HepG2 (cell line): Measurements from ENCODE around the gene ATP5PB. TPM values are rescaled to one million over a fixed set of nuclear protein-coding genes. Genes with fewer than 3 reads are reported as not detected.

ENCODE experiments used
- CBX2 ChIP-seq, 2 experiments: fragments of 200-600 bp in 1 of 2; sonication (generic); formaldehyde crosslinking in 1 of 2; IDR thresholded peaks; 2 replicates each; pipeline versions ENCODE4 v1.7.0 to v1.8.1; 2018 to 2022; ENCODE audit warnings: low read depth in 2 of 2, low read length in 1 of 2, mild to moderate bottlenecking in 1 of 2, missing genetic modification reagents in 1 of 2
- CCAR2 ChIP-seq: fragments of 200-400 bp; formaldehyde crosslinking; optimal IDR thresholded peaks from 2 replicates; pipeline ENCODE3; 2018; ENCODE audit warnings: low read depth, mild to moderate bottlenecking, low read length, moderate library complexity
- GABPA ChIP-seq, 2 experiments: IDR thresholded peaks; 2 replicates each; pipeline ENCODE4 v1.6.1; 2011 to 2016; ENCODE audit warnings: low read depth in 2 of 2, low read length in 1 of 2, missing biosample characterization in 1 of 2, missing genetic modification characterization in 1 of 2
- HNF4G ChIP-seq, 2 experiments: sonication (generic) in 1 of 2; formaldehyde crosslinking in 1 of 2; IDR thresholded peaks; 2 replicates each; pipeline versions ENCODE4 v1.4.0 to v1.6.1; 2011 to 2020; ENCODE audit warnings: borderline replicate concordance in 2 of 2, low read depth in 2 of 2, mild to moderate bottlenecking in 2 of 2, low read length in 1 of 2, missing genetic modification reagents in 1 of 2, moderate library complexity in 1 of 2
- JUND ChIP-seq: sonication (generic); formaldehyde crosslinking; IDR thresholded peaks from 2 replicates; pipeline ENCODE4 v1.8.0; 2022; ENCODE audit warnings: mild to moderate bottlenecking, missing genetic modification reagents
- KLF13 ChIP-seq: sonication (generic); formaldehyde crosslinking; IDR thresholded peaks from 2 replicates; pipeline ENCODE4 v1.4.0; 2020; ENCODE audit warnings: mild to moderate bottlenecking, missing genetic modification reagents
- LBX2 ChIP-seq: sonication (generic); formaldehyde crosslinking; IDR thresholded peaks from 2 replicates; pipeline ENCODE4 v1.5.0; 2020; ENCODE audit warnings: missing genetic modification reagents, mild to moderate bottlenecking, borderline replicate concordance
- MBD4 ChIP-seq: IDR thresholded peaks from 2 replicates; pipeline ENCODE4 v1.6.1; 2012; ENCODE audit warnings: low read length, inconsistent platforms, borderline replicate concordance
- RARA ChIP-seq: IDR thresholded peaks from 2 replicates; pipeline ENCODE4 v1.6.1; 2016; ENCODE audit warnings: missing genetic modification reagents, missing compliant biosample characterization
- REPIN1 ChIP-seq: sonication (generic); formaldehyde crosslinking; IDR thresholded peaks from 2 replicates; pipeline ENCODE4 v1.8.0; 2022; ENCODE audit warnings: missing genetic modification reagents, low read depth, mild to moderate bottlenecking, borderline replicate concordance
- SMARCE1 ChIP-seq: fragments of 450-650 bp; IDR thresholded peaks from 2 replicates; pipeline ENCODE4 v1.6.1; 2017; ENCODE audit warnings: borderline replicate concordance
- SRSF1 ChIP-seq: fragments of 200-400 bp; formaldehyde crosslinking; optimal IDR thresholded peaks from 2 replicates; pipeline ENCODE3; 2017; ENCODE audit warnings: mild to moderate bottlenecking, low read depth, low read length, moderate library complexity
- TEAD3 ChIP-seq: optimal IDR thresholded peaks from 2 replicates; pipeline ENCODE3; 2016; ENCODE audit warnings: borderline replicate concordance
- TFE3 ChIP-seq: IDR thresholded peaks from 2 replicates; pipeline ENCODE4 v1.6.1; 2016
- ZNF281 ChIP-seq: sonication (generic); formaldehyde crosslinking; IDR thresholded peaks from 2 replicates; pipeline ENCODE4 v1.4.0; 2020; ENCODE audit warnings: missing genetic modification reagents, borderline replicate concordance
- ZNF607 ChIP-seq: sonication (generic); formaldehyde crosslinking; IDR thresholded peaks from 2 replicates; pipeline ENCODE4 v1.5.1; 2020; ENCODE audit warnings: missing genetic modification reagents, mild to moderate bottlenecking, borderline replicate concordance
- ZSCAN29 ChIP-seq: sonication (generic); formaldehyde crosslinking; conservative IDR thresholded peaks from 2 replicates; pipeline ENCODE4 v1.4.0; 2020; ENCODE audit warnings: mild to moderate bottlenecking, missing genetic modification reagents
- polyA plus RNA-seq, 8 experiments: library from polyadenylated mRNA; depleted of rRNA in 3 of 8; stranded (reverse) in 7 of 8; unstranded in 1 of 8; fragments of >200 nt; fragmentation: Illumina TruSeq in 4 of 8; extraction: Trizol in 4 of 8; gene quantifications; 2 replicates each; pipeline versions ENCODE4 v1.2.1 to v1.2.3, GENCODE V29; 2011 to 2016; ENCODE audit warnings: low read depth in 4 of 8, missing spikeins in 1 of 8, mixed read lengths in 1 of 8; ENCODE audit not compliant: insufficient read depth in 1 of 8
- total RNA-seq, 5 experiments: library from RNA; depleted of rRNA; stranded (reverse); fragments of >200 nt; fragmentation: Illumina TruSeq; extraction: Trizol; gene quantifications; 2 replicates each; pipeline ENCODE4 v1.2.3, GENCODE V29; 2016; ENCODE audit warnings: low read depth in 1 of 5
- TF ChIP-seq, protein P1 (sequence below): sonication (generic); formaldehyde crosslinking; IDR thresholded peaks from 2 replicates; pipeline ENCODE4 v1.4.0; 2020; ENCODE audit warnings: mild to moderate bottlenecking, missing genetic modification reagents
- TF ChIP-seq, protein P2 (sequence below): conservative IDR thresholded peaks from 2 replicates; pipeline ENCODE4 v1.6.1; 2018; ENCODE audit warnings: missing genetic modification reagents

ATP5PB gene
- total and polyA plus RNA-seq, 2 of the 13 experiments (the other 11 are each of a cell fraction or from before 2014, with no cell fraction given) = 297 to 541 TPM

DNA sequence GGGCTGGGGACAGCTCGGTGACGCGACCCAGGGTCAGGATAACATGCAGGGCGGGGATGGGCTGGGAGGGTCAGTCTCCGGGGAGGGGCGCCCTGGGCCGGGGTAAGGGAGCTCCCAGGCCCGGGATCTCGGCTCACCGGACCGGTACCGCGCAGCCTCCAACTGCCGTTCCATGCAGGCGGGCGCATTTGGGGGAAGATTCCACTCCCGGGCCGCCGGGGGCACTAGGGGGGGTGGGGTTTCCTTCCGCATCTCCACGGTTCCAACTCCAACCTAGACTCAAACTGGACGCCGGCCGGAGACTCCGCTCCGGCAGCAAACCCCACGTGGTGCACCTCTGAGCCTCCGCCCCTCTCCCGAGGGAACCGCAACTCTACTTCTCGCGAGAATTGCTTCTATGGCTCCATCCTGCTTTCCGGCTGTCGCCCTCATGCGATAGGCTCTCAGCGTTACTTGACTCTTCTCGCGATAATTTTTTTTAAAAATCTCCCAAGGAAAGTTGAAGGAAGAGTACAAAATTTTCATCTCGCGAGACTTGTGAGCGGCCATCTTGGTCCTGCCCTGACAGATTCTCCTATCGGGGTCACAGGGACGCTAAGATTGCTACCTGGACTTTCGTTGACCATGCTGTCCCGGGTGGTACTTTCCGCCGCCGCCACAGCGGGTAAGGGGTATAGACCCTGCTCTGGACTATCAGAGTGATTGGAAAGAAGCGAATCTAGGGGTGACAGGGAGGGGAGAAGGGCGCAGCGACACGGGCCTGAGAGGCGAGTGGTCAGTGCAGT lies at the start of gene ATP5PB, which contains the start of gene WDR77 (continued):
- TF ChIP-seq, protein P1, sequence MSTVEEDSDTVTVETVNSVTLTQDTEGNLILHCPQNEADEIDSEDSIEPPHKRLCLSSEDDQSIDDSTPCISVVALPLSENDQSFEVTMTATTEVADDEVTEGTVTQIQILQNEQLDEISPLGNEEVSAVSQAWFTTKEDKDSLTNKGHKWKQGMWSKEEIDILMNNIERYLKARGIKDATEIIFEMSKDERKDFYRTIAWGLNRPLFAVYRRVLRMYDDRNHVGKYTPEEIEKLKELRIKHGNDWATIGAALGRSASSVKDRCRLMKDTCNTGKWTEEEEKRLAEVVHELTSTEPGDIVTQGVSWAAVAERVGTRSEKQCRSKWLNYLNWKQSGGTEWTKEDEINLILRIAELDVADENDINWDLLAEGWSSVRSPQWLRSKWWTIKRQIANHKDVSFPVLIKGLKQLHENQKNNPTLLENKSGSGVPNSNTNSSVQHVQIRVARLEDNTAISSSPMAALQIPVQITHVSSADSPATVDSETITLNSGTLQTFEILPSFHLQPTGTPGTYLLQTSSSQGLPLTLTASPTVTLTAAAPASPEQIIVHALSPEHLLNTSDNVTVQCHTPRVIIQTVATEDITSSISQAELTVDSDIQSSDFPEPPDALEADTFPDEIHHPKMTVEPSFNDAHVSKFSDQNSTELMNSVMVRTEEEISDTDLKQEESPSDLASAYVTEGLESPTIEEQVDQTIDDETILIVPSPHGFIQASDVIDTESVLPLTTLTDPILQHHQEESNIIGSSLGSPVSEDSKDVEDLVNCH (CRISPR knock-in tag) = no peak
- TF ChIP-seq JUND = no peak
- TF ChIP-seq GABPA (IDR thresholded peaks at IDR 0.05; ENCODE audit: low read depth, low read length) = no peak
- TF ChIP-seq GABPA (CRISPR knock-in tag; IDR thresholded peaks at IDR 0.05; ENCODE audit: low read depth) = peak; percentile 81
- no peak for TF ChIP-seq SMARCE1
- no peak for TF ChIP-seq TFE3 (CRISPR knock-in tag)
- no peak for TF ChIP-seq CBX2 (IDR thresholded peaks at IDR 0.05; ENCODE audit: low read depth, low read length)
- TF ChIP-seq CBX2 (CRISPR knock-in tag; IDR thresholded peaks at IDR 0.05; ENCODE audit: low read depth) = no peak
- TF ChIP-seq REPIN1 (CRISPR knock-in tag) = peak; percentile 56; the same call in 1 of the 2 replicates
- TF ChIP-seq, protein P2, sequence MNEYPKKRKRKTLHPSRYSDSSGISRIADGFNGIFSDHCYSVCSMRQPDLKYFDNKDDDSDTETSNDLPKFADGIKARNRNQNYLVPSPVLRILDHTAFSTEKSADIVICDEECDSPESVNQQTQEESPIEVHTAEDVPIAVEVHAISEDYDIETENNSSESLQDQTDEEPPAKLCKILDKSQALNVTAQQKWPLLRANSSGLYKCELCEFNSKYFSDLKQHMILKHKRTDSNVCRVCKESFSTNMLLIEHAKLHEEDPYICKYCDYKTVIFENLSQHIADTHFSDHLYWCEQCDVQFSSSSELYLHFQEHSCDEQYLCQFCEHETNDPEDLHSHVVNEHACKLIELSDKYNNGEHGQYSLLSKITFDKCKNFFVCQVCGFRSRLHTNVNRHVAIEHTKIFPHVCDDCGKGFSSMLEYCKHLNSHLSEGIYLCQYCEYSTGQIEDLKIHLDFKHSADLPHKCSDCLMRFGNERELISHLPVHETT (CRISPR knock-in tag) = no peak
- TF ChIP-seq SRSF1 = no peak
- no peak for TF ChIP-seq TEAD3 (CRISPR knock-in tag)
- no peak for TF ChIP-seq HNF4G (IDR thresholded peaks at IDR 0.05; ENCODE audit: borderline replicate concordance, low read depth, low read length)
- no peak for TF ChIP-seq HNF4G (CRISPR knock-in tag; IDR thresholded peaks at IDR 0.05; ENCODE audit: borderline replicate concordance, low read depth)
- no peak for TF ChIP-seq RARA (CRISPR knock-in tag)
- peak; percentile 35; the same call in 1 of the 2 replicates for TF ChIP-seq ZNF607
- TF ChIP-seq ZSCAN29 (CRISPR knock-in tag) = no peak
- no peak for TF ChIP-seq KLF13 (CRISPR knock-in tag)
- TF ChIP-seq LBX2 (CRISPR knock-in tag) = no peak
- TF ChIP-seq CCAR2 = peak; percentile 38
- no peak for TF ChIP-seq ZNF281
- no peak for TF ChIP-seq MBD4
